NCI-H2196 (cell line): ENCODE data around the gene PEF1.
"Not testable (repeated sequence)": the region's sequence is repeated elsewhere in the genome, so short reads cannot be mapped to it uniquely, and the experiment has no call there.

Experiments used
- DNase-seq: peaks from one replicate; lab custom pipeline; 2025; ENCODE audit not compliant: unreplicated experiment; lab: John Stamatoyannopoulos, UW

Gene PEF1

DNA sequence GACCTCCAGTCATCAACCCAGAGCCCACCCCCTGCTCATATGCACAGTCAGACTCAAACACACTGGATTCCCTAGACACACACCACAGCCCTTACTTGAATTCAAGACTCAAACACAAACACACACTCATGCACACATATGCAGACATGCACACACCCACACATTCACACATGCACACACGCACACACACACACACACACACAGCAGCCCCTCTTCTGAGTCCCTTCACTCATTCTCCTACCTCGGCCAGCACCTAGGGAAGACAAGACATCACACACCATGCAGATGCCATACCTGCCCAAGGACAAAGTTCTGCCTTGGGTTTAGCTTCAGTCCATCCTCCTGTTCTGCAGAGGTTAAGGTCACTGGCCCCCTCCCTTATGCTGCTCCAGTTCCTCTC is 28.7 kb downstream of the PEF1 start:
- DNase-seq, result no peak

DNA sequence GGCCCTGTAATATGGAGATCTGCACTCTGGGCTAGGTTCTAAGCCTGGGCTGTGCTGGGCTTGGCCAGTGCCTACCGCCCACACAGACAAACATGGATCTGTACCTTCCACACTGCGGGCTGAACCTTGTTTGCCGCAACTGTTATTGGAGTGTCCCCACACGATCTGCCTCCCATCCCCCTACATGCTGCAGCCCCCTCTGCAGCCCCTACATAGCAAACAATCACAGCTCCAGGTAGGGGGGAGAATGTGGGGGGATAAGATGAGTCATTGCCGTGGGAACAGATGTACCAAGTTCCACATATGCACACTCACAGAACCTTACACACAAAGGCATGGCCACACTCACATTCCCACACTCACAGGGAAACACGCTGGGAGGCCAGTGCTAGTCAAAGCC is 29.3 kb downstream of the PEF1 start:
- DNase-seq, result no peak

GRCh38 chr1:31614414-31615005 is 30.2 kb downstream of the PEF1 start:
- DNase-seq, result no peak

DNA sequence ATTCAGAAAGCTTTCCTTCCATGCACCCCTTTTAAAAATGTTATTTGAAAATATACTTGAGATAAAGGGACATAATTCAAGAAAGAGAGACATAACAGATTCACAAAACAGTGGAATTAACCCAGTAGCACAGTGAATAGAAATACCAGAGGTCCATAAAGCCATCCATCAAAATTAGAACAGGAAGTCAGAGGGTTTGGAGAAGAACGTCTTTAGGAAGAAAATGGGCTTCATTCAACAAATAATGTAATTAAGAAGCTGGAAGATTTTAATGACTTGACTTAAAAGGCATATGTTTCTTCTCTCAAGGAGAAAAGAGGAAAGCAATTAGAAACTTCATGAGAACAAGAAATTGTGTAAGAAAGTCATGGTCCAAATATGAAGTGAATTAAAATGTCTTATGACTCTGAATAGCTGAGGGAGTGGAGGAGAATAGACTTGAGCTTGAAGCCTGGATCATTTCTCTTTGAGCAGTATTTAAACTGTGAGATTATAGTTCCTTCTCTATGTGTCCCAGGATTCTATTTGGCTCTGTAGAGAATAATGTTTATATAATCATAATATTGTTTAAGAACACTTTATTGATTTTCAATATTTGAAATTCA is 35.1 kb downstream of the PEF1 start:
- no peak for DNase-seq

- DNase-seq, result no peak
Observed at GRCh38 chr1:31607360-31607759, 37.3 kb downstream of the PEF1 start.

DNA sequence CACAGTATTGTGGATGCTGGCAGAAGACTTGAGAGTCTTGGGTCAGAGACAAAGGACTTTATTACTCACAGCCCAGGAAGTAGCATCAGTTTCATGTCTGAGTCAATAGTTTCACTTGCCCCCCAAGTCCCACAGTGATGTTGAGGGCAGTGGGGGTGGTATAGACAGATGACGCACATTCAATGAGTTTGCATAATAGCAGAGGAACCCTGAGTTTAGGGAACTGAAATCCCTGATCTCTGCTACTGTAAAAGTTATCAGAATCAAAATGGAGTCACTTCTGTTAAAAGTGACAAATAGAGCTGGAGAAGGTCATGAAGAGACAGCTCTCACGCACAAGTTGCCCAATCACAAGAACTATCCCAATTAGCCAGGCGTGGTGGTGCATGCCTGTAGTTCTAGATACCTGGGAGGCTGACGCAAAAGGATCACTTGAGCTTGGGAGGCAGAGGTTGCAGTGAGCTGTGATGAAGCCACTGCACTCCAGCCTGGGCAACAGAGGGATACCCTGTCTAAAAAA is 38.7 kb downstream of the PEF1 start:
- no peak for DNase-seq

- DNase-seq, result no peak
Observed at GRCh38 chr1:31602081-31602480, 42.6 kb downstream of the PEF1 start.

GRCh38 chr1:31600641-31601040 is 44.0 kb downstream of the PEF1 start:
- DNase-seq, result no peak

GRCh38 chr1:31598980-31599379 is 45.7 kb downstream of the PEF1 start:
- DNase-seq, result no peak

DNA sequence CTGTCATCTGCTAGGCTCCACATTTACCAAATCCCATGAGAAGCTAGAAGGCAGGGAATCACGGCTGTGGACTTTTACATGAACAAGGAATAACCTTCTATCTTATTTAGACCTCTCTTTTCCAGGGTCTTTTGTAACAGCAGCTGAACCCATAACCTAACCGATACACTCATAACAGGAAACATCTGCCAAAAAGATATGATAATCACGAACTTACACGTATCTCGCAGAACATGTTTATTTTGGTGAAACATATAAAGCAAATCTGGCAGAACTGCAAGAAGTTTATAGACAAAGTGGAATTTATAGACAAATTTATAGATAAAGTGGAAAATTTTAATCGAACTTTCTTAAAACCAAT is 48.0 kb downstream of the PEF1 start:
- DNase-seq, result no peak

DNA sequence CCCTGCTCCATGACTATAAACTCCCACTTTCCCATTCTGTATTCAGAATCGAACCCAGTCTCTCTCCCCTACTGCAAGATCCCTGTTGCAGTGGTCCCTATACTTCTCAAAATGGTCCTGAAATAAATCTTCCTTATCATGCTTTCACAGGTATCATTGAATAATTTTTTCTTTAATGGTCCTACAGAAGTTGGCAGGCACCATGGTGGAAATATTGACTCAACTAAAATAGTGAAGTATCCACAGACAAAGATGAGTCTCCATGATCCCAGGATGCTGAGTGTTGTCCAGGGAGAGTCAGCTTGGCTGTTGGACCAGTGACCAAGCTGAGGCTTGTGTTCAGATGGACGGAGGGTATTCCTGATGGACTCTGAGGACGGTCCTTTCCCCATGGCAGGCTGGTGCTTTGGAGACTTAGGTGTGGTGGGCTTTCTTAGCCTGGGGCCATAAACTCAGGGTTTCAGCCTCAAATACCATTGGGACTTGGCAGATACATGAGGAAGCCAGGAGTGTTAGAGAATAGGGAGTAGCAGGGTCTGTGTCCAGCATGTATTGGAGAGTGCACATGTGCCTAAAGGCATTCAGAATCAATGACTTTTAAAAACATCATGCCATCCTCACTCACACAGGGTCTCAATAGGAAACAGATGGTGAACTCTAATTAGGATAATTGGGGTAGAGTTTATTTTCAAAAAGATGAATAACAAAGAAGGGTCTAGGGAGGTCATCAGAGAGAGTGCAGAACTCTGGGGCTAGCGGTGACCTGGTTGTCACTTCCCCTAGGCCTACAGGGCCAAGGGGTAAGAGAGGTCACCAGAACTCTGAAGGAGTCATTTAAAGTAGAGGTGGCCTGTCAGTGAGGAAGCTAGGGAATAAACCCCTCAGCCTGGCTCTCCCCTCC is 48.6 kb downstream of the PEF1 start:
- no peak for DNase-seq

DNA sequence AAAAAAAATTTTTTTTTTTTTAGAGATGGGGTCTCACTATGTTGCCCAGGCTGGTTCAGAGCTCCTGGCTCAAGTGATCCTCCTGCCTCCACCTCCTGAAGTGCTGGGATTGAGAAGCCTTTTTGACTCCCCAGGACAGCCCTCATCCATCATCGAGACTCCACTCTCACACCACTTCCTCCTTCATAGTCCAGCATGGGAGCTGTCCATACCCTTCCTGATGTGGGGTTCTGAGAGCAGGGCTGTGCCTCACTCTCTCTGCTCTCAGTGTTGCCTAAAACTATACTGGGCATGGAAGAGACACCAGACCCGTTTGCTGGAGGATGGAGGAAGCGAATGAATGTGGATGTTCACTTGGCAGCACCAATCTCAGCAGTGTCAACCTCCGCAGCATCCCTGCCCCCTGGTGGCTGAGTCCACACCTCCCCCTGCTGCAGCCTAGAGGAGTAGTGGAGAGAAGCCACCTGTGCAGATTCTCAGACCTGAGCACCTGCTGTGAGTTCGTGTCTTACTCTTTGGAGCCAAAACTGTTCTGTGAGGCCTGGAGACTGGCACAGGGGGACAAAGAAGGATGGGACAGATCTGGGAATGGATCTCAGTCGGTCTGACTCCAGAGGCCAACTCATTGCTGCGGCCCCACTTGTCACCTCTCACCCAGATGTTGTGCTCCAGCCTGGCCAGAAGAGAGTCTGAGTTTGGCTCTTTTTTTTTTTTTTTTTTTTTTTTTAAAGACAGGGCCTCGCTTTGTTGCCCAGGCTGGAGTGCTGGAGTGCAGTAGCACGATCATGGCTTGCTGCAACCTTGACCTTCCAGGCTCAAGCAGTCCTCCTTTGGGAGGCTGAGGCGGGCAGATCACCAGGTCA is 50.7 kb downstream of the PEF1 start:
- DNase-seq, result peak; percentile 70

DNA sequence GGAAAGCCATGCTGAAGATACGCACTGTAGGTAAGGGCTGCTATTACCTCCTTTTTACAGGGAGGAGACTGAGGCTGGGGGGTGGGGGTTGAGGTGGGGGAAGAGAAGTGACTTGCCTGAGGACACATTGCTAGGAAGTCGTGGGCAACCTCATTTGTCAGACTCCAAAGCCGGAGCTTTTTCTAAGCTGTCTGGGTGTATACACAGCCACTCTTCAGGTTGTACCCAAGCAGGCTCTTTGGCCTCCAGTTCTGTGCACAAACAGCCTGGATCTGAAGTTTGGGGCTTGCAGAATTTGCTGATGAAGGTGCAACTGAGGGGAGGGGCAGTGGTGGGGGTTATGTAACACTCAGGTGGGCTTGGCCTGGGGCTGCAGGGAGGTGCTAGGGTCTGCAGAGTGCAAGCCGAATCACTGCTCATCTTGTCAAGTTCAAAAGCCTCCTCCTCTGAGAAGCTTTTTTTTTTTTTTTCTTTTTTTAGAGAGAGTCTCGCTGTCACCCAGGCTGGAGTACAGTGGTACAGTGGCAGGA is 51.5 kb downstream of the PEF1 start:
- DNase-seq, result no peak

DNA sequence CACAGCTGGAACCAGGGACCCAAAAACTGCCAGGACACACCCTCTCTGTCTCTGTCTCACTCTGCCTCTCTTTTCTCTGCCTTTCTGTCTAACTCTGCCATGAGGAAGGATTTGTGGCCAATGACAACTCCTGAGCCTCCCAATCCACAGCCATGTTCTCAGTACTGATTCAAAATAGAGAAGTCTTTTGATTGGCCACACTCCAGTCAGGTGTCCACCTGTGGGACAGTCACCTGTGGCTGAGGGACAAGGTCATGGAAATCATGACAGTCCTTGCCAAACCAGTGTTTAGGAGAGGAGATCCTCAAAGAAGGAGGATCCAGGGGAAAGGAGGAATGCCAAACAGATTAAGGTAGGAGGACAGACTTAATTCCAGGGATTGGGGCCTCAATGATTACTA is 52.5 kb downstream of the PEF1 start:
- no peak for DNase-seq

GRCh38 chr1:31591425-31592093 is 53.1 kb downstream of the PEF1 start:
- no peak for DNase-seq

GRCh38 chr1:31588751-31589515 is 55.7 kb downstream of the PEF1 start:
- DNase-seq, result no peak

GRCh38 chr1:31587720-31588423 is 56.8 kb downstream of the PEF1 start:
- peak; percentile 74 for DNase-seq

DNA sequence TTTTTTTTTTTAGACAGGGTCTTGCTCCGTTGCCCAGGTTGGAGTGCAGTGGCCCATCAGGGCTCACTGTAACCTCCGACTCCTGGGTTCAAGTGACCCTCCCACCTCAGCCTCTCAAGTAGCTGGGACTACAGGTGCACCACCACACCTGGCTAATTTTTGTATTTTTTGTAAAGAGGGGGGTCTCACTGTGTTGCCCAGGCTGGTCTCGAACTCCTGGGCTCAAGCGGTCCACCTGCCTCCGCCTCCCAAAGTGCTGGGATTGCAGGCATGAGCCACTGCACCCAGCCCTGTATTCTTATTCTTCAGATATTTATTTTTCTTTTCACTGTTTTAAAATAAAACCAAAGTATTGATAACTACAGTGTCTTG is 57.4 kb downstream of the PEF1 start:
- not testable (repeated sequence) for DNase-seq
